Renal cortex interstitium (tissue), 11 donors: ENCODE data around the gene SMPD3. TPM values are rescaled to one million over a fixed set of nuclear protein-coding genes. Genes with fewer than 3 reads are reported as not detected.

ENCODE experiments used
- DNase-seq, 11 donors: peaks; one replicate each; pipeline ENCODE4 v3.0.0-alpha.2; 2013; ENCODE audit warnings: low read depth in 9 of 11, low spot score in 4 of 11; ENCODE audit errors: extremely low read depth in 1 of 11
- polyA plus RNA-seq, 3 donors: library from polyadenylated mRNA; unstranded; fragments of 120-200 nt; gene quantifications; one replicate each; pipeline ENCODE4 v1.2.1, GENCODE V29; 2013; ENCODE audit not compliant: insufficient read length in 3 of 3

Gene SMPD3
- polyA plus RNA-seq, 3 donors = 0.96 to 2.5 (median 1.2) TPM

- DNase-seq = no peak
These were observed 71.1 kb downstream of the SMPD3 start for GRCh38 chr16:68377221-68377620.

GRCh38 chr16:68376590-68376989 is 71.7 kb downstream of the SMPD3 start:
- DNase-seq = no peak

GRCh38 chr16:68375801-68376536 is 72.3 kb downstream of the SMPD3 start:
- no peak for DNase-seq

GRCh38 chr16:68374961-68375660 is 73.2 kb downstream of the SMPD3 start:
- DNase-seq = no peak

- DNase-seq = no peak
These were observed 74.0 kb downstream of the SMPD3 start for GRCh38 chr16:68374246-68374805.

- no peak for DNase-seq
These were observed 74.6 kb downstream of the SMPD3 start for GRCh38 chr16:68373528-68374245.

GRCh38 chr16:68372806-68373205 is 75.5 kb downstream of the SMPD3 start:
- DNase-seq = no peak

- DNase-seq = no peak
These were observed 76.0 kb downstream of the SMPD3 start for GRCh38 chr16:68372381-68372720.

- DNase-seq = no peak
These were observed 76.5 kb downstream of the SMPD3 start for GRCh38 chr16:68371706-68372380.

GRCh38 chr16:68371276-68371651 is 77.0 kb downstream of the SMPD3 start:
- DNase-seq = no peak

- no peak for DNase-seq
These were observed 77.6 kb downstream of the SMPD3 start for GRCh38 chr16:68370581-68371275.

- DNase-seq = no peak
These were observed 78.4 kb downstream of the SMPD3 start for GRCh38 chr16:68369697-68370580.

- DNase-seq = no peak
These were observed 79.1 kb downstream of the SMPD3 start for GRCh38 chr16:68369168-68369567.

GRCh38 chr16:68368301-68368888 is 79.9 kb downstream of the SMPD3 start:
- DNase-seq = peak in 1 of 11 donors; percentile 28

- DNase-seq = no peak
These were observed 80.4 kb downstream of the SMPD3 start for GRCh38 chr16:68367891-68368290.

- no peak for DNase-seq
These were observed 80.9 kb downstream of the SMPD3 start for GRCh38 chr16:68367440-68367839.

- DNase-seq = no peak
These were observed 81.3 kb downstream of the SMPD3 start for GRCh38 chr16:68367030-68367429.
